ENCODE results near the gene NDUFV1. TPM values are rescaled to one million over a fixed set of nuclear protein-coding genes. Genes with fewer than 3 reads are reported as not detected.
"Not testable (repeated sequence)": the region's sequence is repeated elsewhere in the genome, so short reads cannot be mapped to it uniquely, and the experiment has no call there.

The NDUFV1 gene
- total RNA-seq, 1 donor from 2014 or later, result 191 TPM

DNA sequence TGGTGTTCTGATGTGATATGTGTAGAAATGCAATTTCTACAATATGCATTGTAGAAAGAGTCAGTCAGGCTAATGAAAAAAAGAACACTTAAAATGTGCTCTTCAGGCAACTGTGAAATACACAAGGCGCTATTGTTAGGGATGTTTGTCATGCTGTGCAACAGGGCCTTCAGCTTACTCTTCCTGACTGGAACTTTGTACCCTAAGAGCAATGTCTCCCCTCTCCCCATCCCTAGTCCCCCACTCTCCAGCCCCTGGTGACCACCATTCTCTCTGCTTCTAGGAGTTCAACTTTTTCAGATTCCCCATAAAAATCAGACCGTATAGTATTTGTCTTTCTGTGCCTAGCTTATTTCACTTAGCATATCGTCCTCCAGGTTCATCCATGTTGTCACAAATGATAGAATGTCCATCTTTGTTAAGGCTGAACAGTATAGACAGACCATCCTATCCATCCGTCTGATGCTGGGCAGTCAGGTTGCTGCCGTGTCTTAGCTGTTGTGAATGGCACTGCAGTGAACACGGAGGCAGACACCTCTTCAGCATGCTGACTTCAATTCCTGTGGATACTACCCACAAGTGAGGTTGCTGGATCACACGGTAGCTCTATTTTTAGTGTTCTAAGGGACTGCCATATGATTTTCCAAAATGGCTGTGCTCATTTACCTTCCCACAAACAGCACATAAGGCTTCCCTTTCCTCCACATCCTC lies 10.7 kb downstream of the NDUFV1 start:
- H3K27me3 Mint-ChIP-seq (ENCODE audit: low read depth), result peaks cover 34% of the 10 kb centered on the region
- peak overlapping the region; percentile 48 for H3K4me3 Mint-ChIP-seq
- peaks cover 5% of the 10 kb centered on the region for H3K9me3 Mint-ChIP-seq
- no peak overlapping the region for H3K27ac Mint-ChIP-seq (ENCODE audit: unreplicated experiment)
- H3K36me3 Mint-ChIP-seq (ENCODE audit: low read depth), result peaks cover 6% of the 10 kb centered on the region
- TF ChIP-seq CTCF (conservative IDR thresholded peaks at IDR 0.05), result no peak
- no peak for DNase-seq (ENCODE audit: low read depth, low spot score)
- H3K4me1 Mint-ChIP-seq, result peaks cover 41% of the 10 kb centered on the region

- H3K4me3 Mint-ChIP-seq, result peak overlapping the region; percentile 92
- peaks cover 35% of the 10 kb centered on the region for H3K27me3 Mint-ChIP-seq (ENCODE audit: low read depth)
- peaks cover 41% of the 10 kb centered on the region for H3K4me1 Mint-ChIP-seq
- not testable (repeated sequence) for H3K36me3 Mint-ChIP-seq (ENCODE audit: low read depth); DNase-seq (ENCODE audit: low read depth, low spot score); H3K9me3 Mint-ChIP-seq
- peak overlapping the region; percentile 50 for H3K27ac Mint-ChIP-seq (ENCODE audit: unreplicated experiment)
Measured at GRCh38 chr11:67618901-67619659, 12.3 kb downstream of the NDUFV1 start.

- peak overlapping the region; percentile 92 for H3K4me3 Mint-ChIP-seq
- H3K36me3 Mint-ChIP-seq (ENCODE audit: low read depth); DNase-seq (ENCODE audit: low read depth, low spot score); H3K9me3 Mint-ChIP-seq: not testable (repeated sequence)
- peak overlapping the region; percentile 55 for H3K27ac Mint-ChIP-seq (ENCODE audit: unreplicated experiment)
- peaks cover 35% of the 10 kb centered on the region for H3K27me3 Mint-ChIP-seq (ENCODE audit: low read depth)
- peaks cover 41% of the 10 kb centered on the region for H3K4me1 Mint-ChIP-seq
Measured at GRCh38 chr11:67619683-67620618, 13.2 kb downstream of the NDUFV1 start.

GRCh38 chr11:67620621-67621020 lies 13.9 kb downstream of the NDUFV1 start:
- peak; percentile 42 for DNase-seq (ENCODE audit: low read depth, low spot score)
- not testable (repeated sequence) for H3K36me3 Mint-ChIP-seq (ENCODE audit: low read depth); H3K9me3 Mint-ChIP-seq
- H3K27ac Mint-ChIP-seq (ENCODE audit: unreplicated experiment), result peak overlapping the region; percentile 55
- H3K27me3 Mint-ChIP-seq (ENCODE audit: low read depth), result peaks cover 35% of the 10 kb centered on the region
- peak overlapping the region; percentile 92 for H3K4me3 Mint-ChIP-seq
- H3K4me1 Mint-ChIP-seq, result peaks cover 41% of the 10 kb centered on the region

- Mint-ChIP-seq H3K4me1 (peaks cover 43% of the 10 kb centered on the region), H3K4me3 (peak overlapping the region; percentile 92), H3K27me3 (ENCODE audit: low read depth) (peaks cover 35% of the 10 kb centered on the region)
- not testable (repeated sequence) for DNase-seq (ENCODE audit: low read depth, low spot score); H3K36me3 Mint-ChIP-seq (ENCODE audit: low read depth); H3K27ac Mint-ChIP-seq (ENCODE audit: unreplicated experiment); H3K9me3 Mint-ChIP-seq
Measured at GRCh38 chr11:67621928-67622327, 15.2 kb downstream of the NDUFV1 start.

DNA sequence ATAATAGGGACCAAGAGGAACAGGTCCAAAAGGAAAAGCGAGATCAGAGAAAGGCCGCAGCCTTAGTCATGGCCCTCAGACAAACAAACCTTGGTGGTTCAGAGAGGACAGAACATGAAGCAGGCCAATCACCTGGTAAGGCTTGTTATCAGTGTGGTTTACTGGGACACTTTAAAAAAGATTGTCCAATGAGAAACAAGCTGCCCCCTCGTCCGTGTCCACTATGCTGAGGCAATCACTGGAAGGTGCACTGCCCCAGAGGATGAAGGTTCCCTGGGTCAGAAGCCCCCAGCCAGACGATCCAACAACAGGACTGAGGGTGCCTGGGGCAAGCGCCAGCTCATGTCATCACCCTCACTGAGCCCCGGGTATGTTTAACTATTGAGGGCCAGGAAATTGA lies 16.2 kb downstream of the NDUFV1 start:
- not testable (repeated sequence) for DNase-seq (ENCODE audit: low read depth, low spot score); H3K36me3 Mint-ChIP-seq (ENCODE audit: low read depth); H3K27ac Mint-ChIP-seq (ENCODE audit: unreplicated experiment); H3K9me3 Mint-ChIP-seq; H3K4me3 Mint-ChIP-seq
- Mint-ChIP-seq H3K27me3 (ENCODE audit: low read depth) (peaks cover 30% of the 10 kb centered on the region), H3K4me1 (peaks cover 34% of the 10 kb centered on the region)

- H3K9me3 Mint-ChIP-seq; H3K36me3 Mint-ChIP-seq (ENCODE audit: low read depth); H3K4me3 Mint-ChIP-seq; H3K27ac Mint-ChIP-seq (ENCODE audit: unreplicated experiment); DNase-seq (ENCODE audit: low read depth, low spot score): not testable (repeated sequence)
- Mint-ChIP-seq H3K4me1 (peaks cover 31% of the 10 kb centered on the region), H3K27me3 (ENCODE audit: low read depth) (peaks cover 28% of the 10 kb centered on the region)
Measured at GRCh38 chr11:67623795-67624194, 17.1 kb downstream of the NDUFV1 start.

DNA sequence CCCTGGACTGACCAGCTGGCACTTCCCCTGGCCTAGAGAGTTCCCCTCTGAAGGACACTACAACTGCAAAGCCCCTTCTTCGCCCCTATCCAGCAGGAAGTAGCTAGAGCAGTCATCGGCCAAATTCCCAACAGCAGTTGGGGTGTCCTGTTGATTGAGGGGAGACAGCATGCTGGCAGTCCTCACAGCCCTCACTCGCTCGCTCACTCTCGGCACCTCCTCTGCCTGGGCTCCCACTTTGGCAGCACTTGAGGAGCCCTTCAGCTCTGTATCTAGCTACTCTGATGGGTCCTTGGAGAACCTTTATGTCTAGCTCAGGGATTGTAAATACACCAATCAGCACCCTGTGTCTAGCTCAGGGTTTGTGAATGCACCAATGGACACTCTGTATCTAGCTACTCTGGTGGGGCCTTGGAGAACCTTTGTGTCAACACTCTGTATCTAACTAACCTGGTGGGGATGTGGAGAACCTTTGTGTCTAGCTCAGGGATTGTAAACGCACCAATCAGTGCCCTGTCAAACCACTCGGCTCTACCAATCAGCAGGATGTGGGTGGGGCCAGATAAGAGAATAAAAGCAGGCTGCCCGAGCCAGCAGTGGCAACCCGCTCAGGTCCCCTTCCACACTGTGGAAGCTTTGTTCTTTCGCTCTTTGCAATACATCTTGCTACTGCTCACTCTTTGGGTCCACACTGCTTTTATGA lies 19.5 kb downstream of the NDUFV1 start:
- Mint-ChIP-seq H3K4me3 (peak overlapping the region; percentile 42), H3K27ac (ENCODE audit: unreplicated experiment) (peak overlapping the region; percentile 59), H3K4me1 (peaks cover 20% of the 10 kb centered on the region), H3K27me3 (ENCODE audit: low read depth) (peaks cover 12% of the 10 kb centered on the region)
- not testable (repeated sequence) for H3K36me3 Mint-ChIP-seq (ENCODE audit: low read depth); H3K9me3 Mint-ChIP-seq; DNase-seq (ENCODE audit: low read depth, low spot score)

Data from neural crest cell (in vitro differentiated cells).